SK-N-SH treated with all-trans-retinoic acid at 6 μM for 48 hours (cell line): ENCODE data around the gene DCT.

Experiments
- ATAC-seq: fragments of 200-7000 bp; cut with Tn5 transposase; 3 replicates; pipeline ENCODE4 v1.9.1; 2020; ENCODE audit warnings: mild to moderate bottlenecking, moderate library complexity
- BACH2 ChIP-seq: fragments of 250-450 bp; sonication (Bioruptor Pico); IDR thresholded peaks from 2 replicates; pipeline ENCODE4 v1.9.0; 2021; ENCODE audit warnings: mild to moderate bottlenecking, borderline replicate concordance
- CSDC2 ChIP-seq: fragments of 250-450 bp; sonication (Bioruptor Pico); IDR thresholded peaks from 2 replicates; pipeline ENCODE4 v1.5.0; 2020; ENCODE audit warnings: mild to moderate bottlenecking, moderate library complexity
- ESRRG ChIP-seq: fragments of 250-450 bp; sonication (Bioruptor Pico); IDR thresholded peaks from 2 replicates; pipeline ENCODE4 v1.6.1; 2021; ENCODE audit warnings: mild to moderate bottlenecking
- GLIS3 ChIP-seq: fragments of 250-450 bp; sonication (Bioruptor Pico); IDR thresholded peaks from 2 replicates; pipeline ENCODE4 v1.5.0; 2020; ENCODE audit warnings: mild to moderate bottlenecking, moderate library complexity
- ISL1 ChIP-seq: fragments of 250-450 bp; sonication (Bioruptor Pico); IDR thresholded peaks from 2 replicates; pipeline ENCODE4 v2.1.2; 2022; ENCODE audit warnings: mild to moderate bottlenecking, moderate library complexity
- OSR1 ChIP-seq: fragments of 250-450 bp; sonication (Bioruptor Pico); IDR thresholded peaks from 2 replicates; pipeline ENCODE4 v1.8.0; 2022; ENCODE audit warnings: moderate library complexity, mild to moderate bottlenecking, inconsistent platforms
- PPARA ChIP-seq: fragments of 250-450 bp; sonication (Bioruptor Pico); IDR thresholded peaks from 2 replicates; pipeline ENCODE4 v1.5.0; 2020; ENCODE audit warnings: mild to moderate bottlenecking, borderline replicate concordance
- RARB ChIP-seq: fragments of 250-450 bp; sonication (Bioruptor Pico); IDR thresholded peaks from 2 replicates; pipeline ENCODE4 v1.8.0; 2021; ENCODE audit warnings: mild to moderate bottlenecking, moderate library complexity
- SNAI2 ChIP-seq: fragments of 250-450 bp; sonication (Bioruptor Pico); IDR thresholded peaks from 2 replicates; pipeline ENCODE4 v1.5.0; 2020; ENCODE audit warnings: mild to moderate bottlenecking, moderate library complexity
- TCF4 ChIP-seq: fragments of 250-450 bp; sonication (Bioruptor Pico); IDR thresholded peaks from 2 replicates; pipeline ENCODE4 v1.8.0; 2021; ENCODE audit warnings: mild to moderate bottlenecking, moderate library complexity, borderline replicate concordance
- TOX ChIP-seq: fragments of 250-450 bp; sonication (Bioruptor Pico); IDR thresholded peaks from 2 replicates; pipeline ENCODE4 v1.8.0; 2021; ENCODE audit warnings: mild to moderate bottlenecking, moderate library complexity, borderline replicate concordance
- ZC3H10 ChIP-seq: fragments of 250-450 bp; sonication (Bioruptor Pico); IDR thresholded peaks from 2 replicates; pipeline ENCODE4 v1.5.1; 2021; ENCODE audit warnings: mild to moderate bottlenecking, moderate library complexity
- ZFP3 ChIP-seq: fragments of 250-450 bp; sonication (Bioruptor Pico); IDR thresholded peaks from 2 replicates; pipeline ENCODE4 v1.5.0; 2020; ENCODE audit warnings: mild to moderate bottlenecking, moderate library complexity
- ZNF565 ChIP-seq: fragments of 450-650 bp; formaldehyde crosslinking; conservative IDR thresholded peaks from 2 replicates; pipeline ENCODE4 v1.5.0; 2020; ENCODE audit warnings: low read depth, mild to moderate bottlenecking, moderate library complexity
- ZNF70 ChIP-seq: fragments of 450-650 bp; formaldehyde crosslinking; IDR thresholded peaks from 2 replicates; pipeline ENCODE4 v1.5.0; 2020; ENCODE audit warnings: mild to moderate bottlenecking, moderate library complexity
- ZNF8 ChIP-seq: fragments of 450-650 bp; formaldehyde crosslinking; IDR thresholded peaks from 2 replicates; pipeline ENCODE4 v1.5.0; 2020; ENCODE audit warnings: mild to moderate bottlenecking, moderate library complexity
- TF ChIP-seq, protein P1 (sequence below): fragments of 250-450 bp; sonication (Bioruptor Pico); IDR thresholded peaks from 2 replicates; pipeline ENCODE4 v1.5.0; 2020; ENCODE audit warnings: mild to moderate bottlenecking, moderate library complexity
- TF ChIP-seq, protein P2 (sequence below): fragments of 250-450 bp; sonication (Bioruptor Pico); IDR thresholded peaks from 2 replicates; pipeline ENCODE4 v1.8.0; 2021; ENCODE audit warnings: low read depth, mild to moderate bottlenecking, moderate library complexity, borderline replicate concordance
- TF ChIP-seq, protein P3 (sequence below): fragments of 250-450 bp; sonication (Bioruptor Pico); IDR thresholded peaks from 2 replicates; pipeline ENCODE4 v1.5.1; 2021; ENCODE audit warnings: mild to moderate bottlenecking, moderate library complexity
- TF ChIP-seq, protein P4 (sequence below): fragments of 250-450 bp; sonication (Bioruptor Pico); IDR thresholded peaks from 2 replicates; pipeline ENCODE4 v1.8.0; 2020; ENCODE audit warnings: mild to moderate bottlenecking, moderate library complexity, borderline replicate concordance
- TF ChIP-seq, protein P5 (sequence below): fragments of 250-450 bp; sonication (Bioruptor Pico); IDR thresholded peaks from 2 replicates; pipeline ENCODE4 v1.5.1; 2020; ENCODE audit warnings: low read depth, mild to moderate bottlenecking, moderate library complexity

The DCT gene

DNA sequence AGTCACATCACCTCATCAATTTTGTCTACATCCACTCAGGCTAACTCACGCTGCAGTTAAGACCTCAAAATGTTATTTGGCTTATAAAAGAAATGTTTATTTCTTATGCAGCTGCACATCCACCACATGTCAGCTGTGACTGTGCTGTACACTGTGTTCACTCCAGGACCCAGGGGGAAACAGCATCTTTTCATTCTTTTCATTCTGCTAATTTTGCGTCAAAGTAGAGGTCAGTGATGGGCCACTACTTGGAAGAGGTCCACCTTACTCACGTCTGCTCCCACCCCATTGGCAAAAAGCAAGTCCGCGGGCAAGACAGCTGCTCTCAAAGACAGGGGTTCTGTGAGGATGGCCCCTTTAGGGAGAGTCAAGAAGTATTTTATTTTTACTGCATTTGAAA is 4.5 kb upstream of the DCT start:
- TF ChIP-seq, protein P1, sequence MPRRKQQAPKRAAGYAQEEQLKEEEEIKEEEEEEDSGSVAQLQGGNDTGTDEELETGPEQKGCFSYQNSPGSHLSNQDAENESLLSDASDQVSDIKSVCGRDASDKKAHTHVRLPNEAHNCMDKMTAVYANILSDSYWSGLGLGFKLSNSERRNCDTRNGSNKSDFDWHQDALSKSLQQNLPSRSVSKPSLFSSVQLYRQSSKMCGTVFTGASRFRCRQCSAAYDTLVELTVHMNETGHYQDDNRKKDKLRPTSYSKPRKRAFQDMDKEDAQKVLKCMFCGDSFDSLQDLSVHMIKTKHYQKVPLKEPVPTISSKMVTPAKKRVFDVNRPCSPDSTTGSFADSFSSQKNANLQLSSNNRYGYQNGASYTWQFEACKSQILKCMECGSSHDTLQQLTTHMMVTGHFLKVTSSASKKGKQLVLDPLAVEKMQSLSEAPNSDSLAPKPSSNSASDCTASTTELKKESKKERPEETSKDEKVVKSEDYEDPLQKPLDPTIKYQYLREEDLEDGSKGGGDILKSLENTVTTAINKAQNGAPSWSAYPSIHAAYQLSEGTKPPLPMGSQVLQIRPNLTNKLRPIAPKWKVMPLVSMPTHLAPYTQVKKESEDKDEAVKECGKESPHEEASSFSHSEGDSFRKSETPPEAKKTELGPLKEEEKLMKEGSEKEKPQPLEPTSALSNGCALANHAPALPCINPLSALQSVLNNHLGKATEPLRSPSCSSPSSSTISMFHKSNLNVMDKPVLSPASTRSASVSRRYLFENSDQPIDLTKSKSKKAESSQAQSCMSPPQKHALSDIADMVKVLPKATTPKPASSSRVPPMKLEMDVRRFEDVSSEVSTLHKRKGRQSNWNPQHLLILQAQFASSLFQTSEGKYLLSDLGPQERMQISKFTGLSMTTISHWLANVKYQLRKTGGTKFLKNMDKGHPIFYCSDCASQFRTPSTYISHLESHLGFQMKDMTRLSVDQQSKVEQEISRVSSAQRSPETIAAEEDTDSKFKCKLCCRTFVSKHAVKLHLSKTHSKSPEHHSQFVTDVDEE (CRISPR knock-in tag): no peak
- no peak for TF ChIP-seq ZNF8
- TF ChIP-seq, protein P2, sequence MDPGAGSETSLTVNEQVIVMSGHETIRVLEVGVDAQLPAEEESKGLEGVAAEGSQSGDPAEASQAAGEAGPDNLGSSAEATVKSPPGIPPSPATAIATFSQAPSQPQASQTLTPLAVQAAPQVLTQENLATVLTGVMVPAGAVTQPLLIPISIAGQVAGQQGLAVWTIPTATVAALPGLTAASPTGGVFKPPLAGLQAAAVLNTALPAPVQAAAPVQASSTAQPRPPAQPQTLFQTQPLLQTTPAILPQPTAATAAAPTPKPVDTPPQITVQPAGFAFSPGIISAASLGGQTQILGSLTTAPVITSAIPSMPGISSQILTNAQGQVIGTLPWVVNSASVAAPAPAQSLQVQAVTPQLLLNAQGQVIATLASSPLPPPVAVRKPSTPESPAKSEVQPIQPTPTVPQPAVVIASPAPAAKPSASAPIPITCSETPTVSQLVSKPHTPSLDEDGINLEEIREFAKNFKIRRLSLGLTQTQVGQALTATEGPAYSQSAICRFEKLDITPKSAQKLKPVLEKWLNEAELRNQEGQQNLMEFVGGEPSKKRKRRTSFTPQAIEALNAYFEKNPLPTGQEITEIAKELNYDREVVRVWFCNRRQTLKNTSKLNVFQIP (CRISPR knock-in tag): no peak
- no peak for TF ChIP-seq OSR1 (CRISPR knock-in tag)
- TF ChIP-seq ZFP3 (CRISPR knock-in tag): no peak
- TF ChIP-seq PPARA (CRISPR knock-in tag): no peak
- TF ChIP-seq SNAI2 (CRISPR knock-in tag): no peak
- no peak for TF ChIP-seq CSDC2 (CRISPR knock-in tag)
- TF ChIP-seq ZNF70 (CRISPR knock-in tag): no peak
- no peak for TF ChIP-seq TOX (CRISPR knock-in tag)
- TF ChIP-seq GLIS3: no peak
- TF ChIP-seq ZC3H10 (CRISPR knock-in tag): no peak
- TF ChIP-seq, protein P3, sequence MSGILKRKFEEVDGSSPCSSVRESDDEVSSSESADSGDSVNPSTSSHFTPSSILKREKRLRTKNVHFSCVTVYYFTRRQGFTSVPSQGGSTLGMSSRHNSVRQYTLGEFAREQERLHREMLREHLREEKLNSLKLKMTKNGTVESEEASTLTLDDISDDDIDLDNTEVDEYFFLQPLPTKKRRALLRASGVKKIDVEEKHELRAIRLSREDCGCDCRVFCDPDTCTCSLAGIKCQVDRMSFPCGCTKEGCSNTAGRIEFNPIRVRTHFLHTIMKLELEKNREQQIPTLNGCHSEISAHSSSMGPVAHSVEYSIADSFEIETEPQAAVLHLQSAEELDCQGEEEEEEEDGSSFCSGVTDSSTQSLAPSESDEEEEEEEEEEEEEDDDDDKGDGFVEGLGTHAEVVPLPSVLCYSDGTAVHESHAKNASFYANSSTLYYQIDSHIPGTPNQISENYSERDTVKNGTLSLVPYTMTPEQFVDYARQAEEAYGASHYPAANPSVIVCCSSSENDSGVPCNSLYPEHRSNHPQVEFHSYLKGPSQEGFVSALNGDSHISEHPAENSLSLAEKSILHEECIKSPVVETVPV: no peak
- TF ChIP-seq, protein P4, sequence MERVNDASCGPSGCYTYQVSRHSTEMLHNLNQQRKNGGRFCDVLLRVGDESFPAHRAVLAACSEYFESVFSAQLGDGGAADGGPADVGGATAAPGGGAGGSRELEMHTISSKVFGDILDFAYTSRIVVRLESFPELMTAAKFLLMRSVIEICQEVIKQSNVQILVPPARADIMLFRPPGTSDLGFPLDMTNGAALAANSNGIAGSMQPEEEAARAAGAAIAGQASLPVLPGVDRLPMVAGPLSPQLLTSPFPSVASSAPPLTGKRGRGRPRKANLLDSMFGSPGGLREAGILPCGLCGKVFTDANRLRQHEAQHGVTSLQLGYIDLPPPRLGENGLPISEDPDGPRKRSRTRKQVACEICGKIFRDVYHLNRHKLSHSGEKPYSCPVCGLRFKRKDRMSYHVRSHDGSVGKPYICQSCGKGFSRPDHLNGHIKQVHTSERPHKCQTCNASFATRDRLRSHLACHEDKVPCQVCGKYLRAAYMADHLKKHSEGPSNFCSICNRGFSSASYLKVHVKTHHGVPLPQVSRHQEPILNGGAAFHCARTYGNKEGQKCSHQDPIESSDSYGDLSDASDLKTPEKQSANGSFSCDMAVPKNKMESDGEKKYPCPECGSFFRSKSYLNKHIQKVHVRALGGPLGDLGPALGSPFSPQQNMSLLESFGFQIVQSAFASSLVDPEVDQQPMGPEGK (CRISPR knock-in tag): no peak
- no peak for TF ChIP-seq ZNF565 (CRISPR knock-in tag)
- TF ChIP-seq, protein P5, sequence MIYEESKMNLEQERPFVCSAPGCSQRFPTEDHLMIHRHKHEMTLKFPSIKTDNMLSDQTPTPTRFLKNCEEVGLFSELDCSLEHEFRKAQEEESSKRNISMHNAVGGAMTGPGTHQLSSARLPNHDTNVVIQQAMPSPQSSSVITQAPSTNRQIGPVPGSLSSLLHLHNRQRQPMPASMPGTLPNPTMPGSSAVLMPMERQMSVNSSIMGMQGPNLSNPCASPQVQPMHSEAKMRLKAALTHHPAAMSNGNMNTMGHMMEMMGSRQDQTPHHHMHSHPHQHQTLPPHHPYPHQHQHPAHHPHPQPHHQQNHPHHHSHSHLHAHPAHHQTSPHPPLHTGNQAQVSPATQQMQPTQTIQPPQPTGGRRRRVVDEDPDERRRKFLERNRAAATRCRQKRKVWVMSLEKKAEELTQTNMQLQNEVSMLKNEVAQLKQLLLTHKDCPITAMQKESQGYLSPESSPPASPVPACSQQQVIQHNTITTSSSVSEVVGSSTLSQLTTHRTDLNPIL (CRISPR knock-in tag): no peak
- no peak for TF ChIP-seq BACH2 (CRISPR knock-in tag)
- no peak for ATAC-seq

DNA sequence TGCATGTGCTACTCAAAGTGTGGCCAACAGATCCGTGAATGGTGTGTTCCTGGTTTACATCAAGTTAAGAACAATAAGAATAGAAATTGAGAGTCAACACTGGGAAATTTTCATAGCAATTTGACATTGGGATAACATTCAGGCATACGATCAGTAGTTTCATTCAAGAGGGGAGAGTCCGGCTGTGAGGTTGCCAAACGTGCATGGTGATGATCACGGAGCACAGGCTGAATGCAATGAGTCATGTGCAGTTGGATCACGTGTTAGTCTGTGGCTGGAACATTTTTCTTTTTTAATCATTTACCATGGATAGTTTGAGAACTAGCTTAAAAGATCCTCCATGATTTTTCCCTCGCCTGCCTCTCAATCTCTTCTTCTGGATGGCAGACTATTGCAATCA is 2.5 kb upstream of the DCT start:
- no peak; the same call in 2 of the 3 replicates for ATAC-seq
- TF ChIP-seq OSR1 (CRISPR knock-in tag): no peak
- no peak for TF ChIP-seq SNAI2 (CRISPR knock-in tag)
- no peak for TF ChIP-seq RARB (CRISPR knock-in tag)
- TF ChIP-seq ZNF565 (CRISPR knock-in tag): no peak
- TF ChIP-seq CSDC2 (CRISPR knock-in tag): no peak

DNA sequence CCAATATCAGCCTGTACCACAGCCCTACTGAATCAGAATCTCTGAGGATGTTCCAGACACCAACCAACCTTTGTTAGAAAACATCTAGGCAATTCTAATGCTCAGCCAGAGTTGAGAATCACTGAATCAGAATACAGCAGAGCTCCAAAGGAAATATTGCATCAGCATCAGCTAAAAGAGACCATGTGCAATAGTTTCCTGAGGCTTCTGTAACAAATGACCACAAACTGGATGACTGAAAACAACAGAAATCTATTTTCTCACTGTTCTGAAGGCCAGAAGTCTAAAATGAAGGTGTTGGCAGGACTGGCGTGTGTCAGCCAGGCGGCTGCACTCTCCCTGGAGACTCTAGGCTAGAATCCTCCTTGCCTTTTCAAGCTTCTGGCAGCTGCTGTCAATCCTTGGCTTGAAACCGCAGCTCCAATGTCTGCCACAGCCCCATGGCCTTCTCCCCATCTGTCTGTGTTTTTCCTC is 1.2 kb upstream of the DCT start:
- TF ChIP-seq, protein P2 (CRISPR knock-in tag): no peak
- TF ChIP-seq RARB (CRISPR knock-in tag) (no peak), ESRRG (no peak), SNAI2 (CRISPR knock-in tag) (no peak), ZNF565 (CRISPR knock-in tag) (no peak), TCF4 (CRISPR knock-in tag) (no peak), PPARA (CRISPR knock-in tag) (no peak), ISL1 (CRISPR knock-in tag) (no peak), ZFP3 (CRISPR knock-in tag) (no peak)
- TF ChIP-seq, all 23 proteins: peak for 0
- no peak for ATAC-seq
